ENCODE data around the gene TMEM208. TPM values are rescaled to one million over a fixed set of nuclear protein-coding genes. Genes with fewer than 3 reads are reported as not detected.

Gene TMEM208
- total RNA-seq, 1 experiment from 2014 or later: 48.4 TPM

DNA sequence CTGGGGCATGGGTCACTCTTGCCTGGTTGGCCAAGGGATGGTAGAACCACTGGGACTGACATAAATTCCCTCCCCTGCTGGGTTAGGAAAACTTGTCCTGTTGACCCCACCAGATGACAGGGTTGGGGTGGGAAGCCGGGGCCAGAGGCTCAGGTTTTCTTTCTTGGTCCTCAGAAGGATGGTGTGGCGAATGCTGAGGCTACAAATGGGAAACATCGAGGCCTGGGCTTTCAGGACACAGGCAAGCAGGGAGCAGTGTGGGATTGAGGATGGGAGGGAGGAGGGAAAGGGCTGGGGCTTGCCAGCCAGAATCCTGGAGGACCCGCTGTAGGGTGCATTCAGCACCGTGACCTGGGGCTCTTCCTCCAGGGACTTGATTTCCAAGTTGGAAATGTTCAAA, 37.9 kb downstream of the TMEM208 start (continued):
- TF ChIP-seq, protein P1, sequence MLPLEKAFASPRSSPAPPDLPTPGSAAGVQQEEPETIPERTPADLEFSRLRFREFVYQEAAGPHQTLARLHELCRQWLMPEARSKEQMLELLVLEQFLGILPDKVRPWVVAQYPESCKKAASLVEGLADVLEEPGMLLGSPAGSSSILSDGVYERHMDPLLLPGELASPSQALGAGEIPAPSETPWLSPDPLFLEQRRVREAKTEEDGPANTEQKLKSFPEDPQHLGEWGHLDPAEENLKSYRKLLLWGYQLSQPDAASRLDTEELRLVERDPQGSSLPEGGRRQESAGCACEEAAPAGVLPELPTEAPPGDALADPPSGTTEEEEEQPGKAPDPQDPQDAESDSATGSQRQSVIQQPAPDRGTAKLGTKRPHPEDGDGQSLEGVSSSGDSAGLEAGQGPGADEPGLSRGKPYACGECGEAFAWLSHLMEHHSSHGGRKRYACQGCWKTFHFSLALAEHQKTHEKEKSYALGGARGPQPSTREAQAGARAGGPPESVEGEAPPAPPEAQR (CRISPR knock-in tag; IDR thresholded peaks at IDR 0.05): no peak

DNA sequence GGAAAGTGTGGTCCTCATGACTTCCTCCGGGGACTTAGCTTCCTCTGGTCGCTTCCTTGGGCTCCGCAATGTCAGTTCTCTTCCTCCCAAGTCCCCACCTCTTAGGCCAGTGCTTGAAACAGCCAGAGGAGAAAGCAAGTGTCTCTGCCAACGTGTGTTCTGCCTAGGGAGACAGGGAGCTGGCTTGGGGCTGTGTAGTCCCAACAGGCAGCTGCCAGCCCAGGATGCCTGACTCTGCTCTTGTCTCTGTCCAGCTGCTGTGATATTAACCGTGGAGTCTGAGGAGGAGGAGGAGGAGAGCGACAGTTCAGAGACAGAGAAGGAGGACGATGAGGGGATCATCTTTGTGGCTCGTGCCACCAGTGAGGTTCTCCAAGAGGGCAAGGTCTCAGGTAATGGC, 38.9 kb downstream of the TMEM208 start:
- TF ChIP-seq, protein P2, sequence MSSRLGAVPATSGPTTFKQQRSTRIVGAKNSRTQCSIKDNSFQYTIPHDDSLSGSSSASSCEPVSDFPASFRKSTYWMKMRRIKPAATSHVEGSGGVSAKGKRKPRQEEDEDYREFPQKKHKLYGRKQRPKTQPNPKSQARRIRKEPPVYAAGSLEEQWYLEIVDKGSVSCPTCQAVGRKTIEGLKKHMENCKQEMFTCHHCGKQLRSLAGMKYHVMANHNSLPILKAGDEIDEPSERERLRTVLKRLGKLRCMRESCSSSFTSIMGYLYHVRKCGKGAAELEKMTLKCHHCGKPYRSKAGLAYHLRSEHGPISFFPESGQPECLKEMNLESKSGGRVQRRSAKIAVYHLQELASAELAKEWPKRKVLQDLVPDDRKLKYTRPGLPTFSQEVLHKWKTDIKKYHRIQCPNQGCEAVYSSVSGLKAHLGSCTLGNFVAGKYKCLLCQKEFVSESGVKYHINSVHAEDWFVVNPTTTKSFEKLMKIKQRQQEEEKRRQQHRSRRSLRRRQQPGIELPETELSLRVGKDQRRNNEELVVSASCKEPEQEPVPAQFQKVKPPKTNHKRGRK (CRISPR knock-in tag; IDR thresholded peaks at IDR 0.05; ENCODE audit: borderline replicate concordance): no peak
- no peak for TF ChIP-seq TCF7 (CRISPR knock-in tag; IDR thresholded peaks at IDR 0.05; ENCODE audit: low read depth)
- TF ChIP-seq MYBL2 (CRISPR knock-in tag; IDR thresholded peaks at IDR 0.05): no peak
- TF ChIP-seq, protein P3, sequence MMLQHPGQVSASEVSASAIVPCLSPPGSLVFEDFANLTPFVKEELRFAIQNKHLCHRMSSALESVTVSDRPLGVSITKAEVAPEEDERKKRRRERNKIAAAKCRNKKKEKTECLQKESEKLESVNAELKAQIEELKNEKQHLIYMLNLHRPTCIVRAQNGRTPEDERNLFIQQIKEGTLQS (CRISPR knock-in tag; conservative IDR thresholded peaks at IDR 0.05): no peak
- TF ChIP-seq, protein P4, sequence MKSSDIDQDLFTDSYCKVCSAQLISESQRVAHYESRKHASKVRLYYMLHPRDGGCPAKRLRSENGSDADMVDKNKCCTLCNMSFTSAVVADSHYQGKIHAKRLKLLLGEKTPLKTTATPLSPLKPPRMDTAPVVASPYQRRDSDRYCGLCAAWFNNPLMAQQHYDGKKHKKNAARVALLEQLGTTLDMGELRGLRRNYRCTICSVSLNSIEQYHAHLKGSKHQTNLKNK (CRISPR knock-in tag; IDR thresholded peaks at IDR 0.05): no peak
- TF ChIP-seq, protein P1 (CRISPR knock-in tag; IDR thresholded peaks at IDR 0.05): no peak
- no peak for TF ChIP-seq ELF4 (CRISPR knock-in tag; IDR thresholded peaks at IDR 0.05; ENCODE audit: low read depth)
- no peak for TF ChIP-seq ZNF396 (CRISPR knock-in tag; IDR thresholded peaks at IDR 0.05; ENCODE audit: borderline replicate concordance)
- TF ChIP-seq, protein P5, sequence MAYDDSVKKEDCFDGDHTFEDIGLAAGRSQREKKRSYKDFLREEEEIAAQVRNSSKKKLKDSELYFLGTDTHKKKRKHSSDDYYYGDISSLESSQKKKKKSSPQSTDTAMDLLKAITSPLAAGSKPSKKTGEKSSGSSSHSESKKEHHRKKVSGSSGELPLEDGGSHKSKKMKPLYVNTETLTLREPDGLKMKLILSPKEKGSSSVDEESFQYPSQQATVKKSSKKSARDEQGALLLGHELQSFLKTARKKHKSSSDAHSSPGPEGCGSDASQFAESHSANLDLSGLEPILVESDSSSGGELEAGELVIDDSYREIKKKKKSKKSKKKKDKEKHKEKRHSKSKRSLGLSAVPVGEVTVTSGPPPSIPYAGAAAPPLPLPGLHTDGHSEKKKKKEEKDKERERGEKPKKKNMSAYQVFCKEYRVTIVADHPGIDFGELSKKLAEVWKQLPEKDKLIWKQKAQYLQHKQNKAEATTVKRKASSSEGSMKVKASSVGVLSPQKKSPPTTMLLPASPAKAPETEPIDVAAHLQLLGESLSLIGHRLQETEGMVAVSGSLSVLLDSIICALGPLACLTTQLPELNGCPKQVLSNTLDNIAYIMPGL (CRISPR knock-in tag; IDR thresholded peaks at IDR 0.05): no peak
- TF ChIP-seq, protein P6, sequence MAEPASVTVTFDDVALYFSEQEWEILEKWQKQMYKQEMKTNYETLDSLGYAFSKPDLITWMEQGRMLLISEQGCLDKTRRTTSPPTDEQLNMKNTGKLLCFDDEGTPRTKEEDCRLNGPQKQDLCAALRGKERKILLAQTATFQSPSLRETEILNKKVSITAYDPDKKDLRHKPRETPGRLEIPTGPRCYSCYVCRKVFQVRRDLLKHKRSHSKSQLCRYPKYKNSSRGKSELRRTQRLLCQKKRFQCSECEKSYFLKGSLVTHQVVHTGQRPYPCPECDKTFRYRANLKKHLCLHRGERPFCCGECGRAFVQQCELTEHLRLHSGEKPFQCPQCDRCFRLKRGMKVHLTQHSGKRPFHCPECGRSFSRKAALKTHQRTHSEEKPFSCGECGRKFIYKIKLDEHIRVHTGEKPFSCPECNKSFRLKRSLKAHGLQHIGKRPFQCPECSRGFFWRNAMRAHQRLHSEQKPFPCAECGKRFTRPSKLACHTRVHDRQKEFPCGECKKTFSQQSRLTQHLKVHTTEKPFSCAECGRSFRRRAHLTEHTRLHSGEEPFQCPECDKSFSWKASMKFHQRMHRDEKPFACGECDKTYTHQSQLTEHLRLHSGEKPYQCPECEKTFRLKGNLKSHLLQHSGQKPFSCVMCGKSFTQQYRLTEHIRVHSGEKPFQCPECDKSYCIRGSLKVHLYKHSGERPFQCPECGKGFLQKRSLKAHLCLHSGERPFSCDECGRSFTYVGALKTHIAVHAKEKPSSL (CRISPR knock-in tag; conservative IDR thresholded peaks at IDR 0.05): no peak
- TF ChIP-seq, protein P7, sequence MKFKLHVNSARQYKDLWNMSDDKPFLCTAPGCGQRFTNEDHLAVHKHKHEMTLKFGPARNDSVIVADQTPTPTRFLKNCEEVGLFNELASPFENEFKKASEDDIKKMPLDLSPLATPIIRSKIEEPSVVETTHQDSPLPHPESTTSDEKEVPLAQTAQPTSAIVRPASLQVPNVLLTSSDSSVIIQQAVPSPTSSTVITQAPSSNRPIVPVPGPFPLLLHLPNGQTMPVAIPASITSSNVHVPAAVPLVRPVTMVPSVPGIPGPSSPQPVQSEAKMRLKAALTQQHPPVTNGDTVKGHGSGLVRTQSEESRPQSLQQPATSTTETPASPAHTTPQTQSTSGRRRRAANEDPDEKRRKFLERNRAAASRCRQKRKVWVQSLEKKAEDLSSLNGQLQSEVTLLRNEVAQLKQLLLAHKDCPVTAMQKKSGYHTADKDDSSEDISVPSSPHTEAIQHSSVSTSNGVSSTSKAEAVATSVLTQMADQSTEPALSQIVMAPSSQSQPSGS (CRISPR knock-in tag; IDR thresholded peaks at IDR 0.05; ENCODE audit: borderline replicate concordance, low read depth): no peak
- TF ChIP-seq SP1 (CRISPR knock-in tag; conservative IDR thresholded peaks at IDR 0.05): no peak
- TF ChIP-seq, protein P8, sequence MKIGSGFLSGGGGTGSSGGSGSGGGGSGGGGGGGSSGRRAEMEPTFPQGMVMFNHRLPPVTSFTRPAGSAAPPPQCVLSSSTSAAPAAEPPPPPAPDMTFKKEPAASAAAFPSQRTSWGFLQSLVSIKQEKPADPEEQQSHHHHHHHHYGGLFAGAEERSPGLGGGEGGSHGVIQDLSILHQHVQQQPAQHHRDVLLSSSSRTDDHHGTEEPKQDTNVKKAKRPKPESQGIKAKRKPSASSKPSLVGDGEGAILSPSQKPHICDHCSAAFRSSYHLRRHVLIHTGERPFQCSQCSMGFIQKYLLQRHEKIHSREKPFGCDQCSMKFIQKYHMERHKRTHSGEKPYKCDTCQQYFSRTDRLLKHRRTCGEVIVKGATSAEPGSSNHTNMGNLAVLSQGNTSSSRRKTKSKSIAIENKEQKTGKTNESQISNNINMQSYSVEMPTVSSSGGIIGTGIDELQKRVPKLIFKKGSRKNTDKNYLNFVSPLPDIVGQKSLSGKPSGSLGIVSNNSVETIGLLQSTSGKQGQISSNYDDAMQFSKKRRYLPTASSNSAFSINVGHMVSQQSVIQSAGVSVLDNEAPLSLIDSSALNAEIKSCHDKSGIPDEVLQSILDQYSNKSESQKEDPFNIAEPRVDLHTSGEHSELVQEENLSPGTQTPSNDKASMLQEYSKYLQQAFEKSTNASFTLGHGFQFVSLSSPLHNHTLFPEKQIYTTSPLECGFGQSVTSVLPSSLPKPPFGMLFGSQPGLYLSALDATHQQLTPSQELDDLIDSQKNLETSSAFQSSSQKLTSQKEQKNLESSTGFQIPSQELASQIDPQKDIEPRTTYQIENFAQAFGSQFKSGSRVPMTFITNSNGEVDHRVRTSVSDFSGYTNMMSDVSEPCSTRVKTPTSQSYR (CRISPR knock-in tag; IDR thresholded peaks at IDR 0.05): no peak
- no peak for TF ChIP-seq SMAD4 (CRISPR knock-in tag; IDR thresholded peaks at IDR 0.05)
- TF ChIP-seq, protein P9, sequence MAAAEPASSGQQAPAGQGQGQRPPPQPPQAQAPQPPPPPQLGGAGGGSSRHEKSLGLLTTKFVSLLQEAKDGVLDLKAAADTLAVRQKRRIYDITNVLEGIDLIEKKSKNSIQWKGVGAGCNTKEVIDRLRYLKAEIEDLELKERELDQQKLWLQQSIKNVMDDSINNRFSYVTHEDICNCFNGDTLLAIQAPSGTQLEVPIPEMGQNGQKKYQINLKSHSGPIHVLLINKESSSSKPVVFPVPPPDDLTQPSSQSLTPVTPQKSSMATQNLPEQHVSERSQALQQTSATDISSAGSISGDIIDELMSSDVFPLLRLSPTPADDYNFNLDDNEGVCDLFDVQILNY (CRISPR knock-in tag; IDR thresholded peaks at IDR 0.05): no peak
- DNase-seq (ENCODE audit: low spot score): no peak
- H3K9me3 Mint-ChIP-seq: no peaks in the 10 kb centered on the region
- peaks cover 2% of the 10 kb centered on the region; the same call in 1 of the 2 replicates for H3K27me3 Mint-ChIP-seq (ENCODE audit: low read depth)
- no peak overlapping the region for H3K4me3 Mint-ChIP-seq
- no peaks in the 10 kb centered on the region for H3K36me3 Mint-ChIP-seq
- ChIA-PET POLR2A (interaction anchor here (0.6 kb wide), 1 partner anchor 112 kb away, joined by 3 read pairs; no protein-coding TSS in a partner anchor), CTCF (interaction anchor here (0.9 to 5.3 kb wide), 6 partner anchors 19 to 200 kb away, joined by 3 to 34 read pairs (median 5); partner anchors contain the start of gene FHOD1)
- ATAC-seq: no peak
- no peaks in the 10 kb centered on the region for H3K4me1 Mint-ChIP-seq
- no peak overlapping the region for H3K27ac Mint-ChIP-seq

Measured in WTC11 (cell line).